IPS DF 6.9 (cell line): ENCODE results near the gene TMEM238L.

Experiments used
- DNase-seq: peaks from one replicate; pipeline ENCODE4 v3.0.0-alpha.2; 2013; ENCODE audit warnings: low read depth, low spot score
- H3K27ac ChIP-seq: one replicate; pipeline ENCODE4 v1.5.1; 2013; ENCODE audit warnings: low read length, control low read depth
- H3K27me3 ChIP-seq: 2 replicates; pipeline ENCODE4 v1.6.1; 2013; ENCODE audit warnings: mild to moderate bottlenecking, low read length; ENCODE audit not compliant: control insufficient read depth, insufficient read depth
- H3K36me3 ChIP-seq: 2 replicates; pipeline ENCODE4 v1.6.1; 2013; ENCODE audit warnings: low read length; ENCODE audit not compliant: control insufficient read depth, insufficient read depth
- H3K4me1 ChIP-seq: 2 replicates; pipeline ENCODE4 v1.6.1; 2013; ENCODE audit warnings: low read length; ENCODE audit not compliant: control insufficient read depth, insufficient read depth
- H3K4me3 ChIP-seq: 2 replicates; pipeline ENCODE4 v1.5.1; 2013; ENCODE audit warnings: mild to moderate bottlenecking, low read length
- H3K9me3 ChIP-seq: 2 replicates; pipeline ENCODE4 v1.6.1; 2013; ENCODE audit warnings: low read length, inconsistent platforms; ENCODE audit not compliant: control insufficient read depth, insufficient read depth
- WGBS: extraction: QIAGEN DNeasy Blood & Tissue Kit; methylation state at CpG from one replicate; pipeline ENCODE4 v1.1.7; 2013; ENCODE audit warnings: mixed read lengths, missing lambda C conversion rate; ENCODE audit not compliant: insufficient read length, insufficient coverage; 5-methylcytosine and 5-hydroxymethylcytosine counted together

The TMEM238L gene

DNA sequence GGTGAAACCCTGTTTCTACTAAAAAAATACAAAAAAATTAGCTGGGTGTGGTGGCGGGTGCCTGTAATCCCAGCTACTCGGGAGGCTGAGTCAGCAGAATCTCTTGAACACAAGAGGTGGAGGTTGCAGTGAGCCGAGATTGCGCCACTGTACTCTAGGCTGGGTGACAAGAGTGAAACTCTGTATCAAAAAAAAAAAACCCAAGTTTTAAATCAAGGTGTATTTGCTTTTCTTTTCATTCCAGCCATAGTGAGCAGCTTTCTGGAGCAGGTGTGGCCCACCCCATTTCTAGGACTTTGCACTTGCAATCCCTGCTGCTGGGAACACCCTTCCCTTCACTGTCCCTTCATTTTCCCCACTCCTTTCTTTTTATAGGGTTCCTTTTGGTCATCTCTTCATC, 28.8 kb downstream of the TMEM238L start:
- Histone ChIP-seq H3K27ac (no peak overlapping the region), H3K4me3 (no peak overlapping the region), H3K27me3 (no peaks in the 10 kb centered on the region), H3K36me3 (no peaks in the 10 kb centered on the region), H3K9me3 (no peaks in the 10 kb centered on the region), H3K4me1 (no peaks in the 10 kb centered on the region)
- DNase-seq, result no peak
- no CpG with 5 or more reads among the region's 4 CpGs for WGBS

DNA sequence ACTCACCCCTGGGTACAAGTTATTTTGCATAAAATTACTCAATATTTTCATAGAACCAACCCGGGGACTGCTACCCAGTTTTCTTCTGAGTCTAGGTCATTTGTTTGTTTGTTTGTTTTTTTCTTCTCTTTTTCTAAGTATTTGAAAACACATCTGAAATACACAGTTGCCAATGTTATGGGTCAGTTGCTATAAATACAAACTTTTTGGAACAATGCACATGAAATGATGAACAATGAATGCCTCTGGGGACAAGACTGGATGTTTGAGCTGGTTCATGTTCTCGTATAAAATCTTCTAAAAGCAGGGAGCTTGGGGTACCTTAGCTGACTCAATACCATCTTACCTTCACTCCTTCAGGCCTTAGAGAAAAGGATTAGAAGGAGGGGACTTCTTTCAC, 30.5 kb downstream of the TMEM238L start:
- H3K4me1 ChIP-seq, result no peaks in the 10 kb centered on the region
- no peaks in the 10 kb centered on the region for H3K36me3 ChIP-seq
- no peaks in the 10 kb centered on the region for H3K27me3 ChIP-seq
- DNase-seq, result no peak
- H3K27ac ChIP-seq, result no peak overlapping the region
- WGBS, result no CpG with 5 or more reads among the region's 2 CpGs
- H3K4me3 ChIP-seq, result no peak overlapping the region
- no peaks in the 10 kb centered on the region for H3K9me3 ChIP-seq

DNA sequence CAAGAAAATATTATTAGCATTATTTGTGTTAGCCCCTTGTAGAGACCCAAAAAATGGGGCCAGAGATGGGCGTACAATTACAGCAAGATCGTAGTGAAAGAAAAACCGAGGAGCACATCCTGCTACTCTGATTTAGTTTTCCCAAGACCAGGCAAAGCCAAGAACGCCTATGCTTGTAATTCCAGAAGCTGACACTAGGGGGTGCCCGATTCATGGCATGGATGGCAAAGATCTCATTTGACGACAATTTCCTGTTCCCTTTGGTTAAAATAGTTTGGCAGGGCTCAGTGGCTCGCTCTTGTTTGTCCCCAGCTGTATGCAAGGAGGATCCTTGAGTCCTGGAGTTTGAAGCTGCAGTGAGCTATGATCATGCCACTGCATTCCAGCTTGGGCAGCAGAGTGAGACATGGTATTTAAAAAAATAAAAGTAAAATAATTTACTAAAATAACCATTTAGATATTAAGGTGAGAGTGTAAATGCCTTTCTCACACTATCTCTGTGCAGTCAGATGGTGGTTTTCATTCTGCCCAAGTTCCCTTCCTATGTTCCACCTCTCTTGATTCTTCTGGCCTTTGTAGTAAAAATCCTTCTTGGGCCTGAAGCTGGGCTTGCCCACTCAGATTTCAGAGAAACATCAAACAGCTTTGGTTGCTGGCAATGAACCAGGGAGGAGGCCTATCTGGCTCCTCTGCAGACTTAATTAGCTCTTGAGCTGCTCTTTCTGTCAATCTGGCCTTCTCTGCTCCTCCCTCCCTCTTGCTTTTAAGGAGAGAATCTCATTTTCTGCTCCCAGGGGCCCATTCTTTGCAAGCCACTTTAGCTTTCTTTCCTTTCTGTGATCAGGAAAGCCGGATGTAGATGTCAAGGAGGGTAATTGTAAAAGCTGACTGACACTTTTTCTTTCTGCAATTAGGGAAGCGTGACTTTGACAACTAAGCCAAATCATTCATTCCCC, 31.2 kb downstream of the TMEM238L start:
- Histone ChIP-seq H3K9me3 (no peaks in the 10 kb centered on the region), H3K27me3 (no peaks in the 10 kb centered on the region), H3K27ac (no peak overlapping the region), H3K4me1 (no peaks in the 10 kb centered on the region), H3K4me3 (no peak overlapping the region), H3K36me3 (no peaks in the 10 kb centered on the region)
- WGBS, result no CpG with 5 or more reads among the region's 9 CpGs
- no peak for DNase-seq

GRCh38 chr17:10771148-10771547, 32.8 kb downstream of the TMEM238L start:
- Histone ChIP-seq H3K36me3 (no peaks in the 10 kb centered on the region), H3K27me3 (no peaks in the 10 kb centered on the region)

DNA sequence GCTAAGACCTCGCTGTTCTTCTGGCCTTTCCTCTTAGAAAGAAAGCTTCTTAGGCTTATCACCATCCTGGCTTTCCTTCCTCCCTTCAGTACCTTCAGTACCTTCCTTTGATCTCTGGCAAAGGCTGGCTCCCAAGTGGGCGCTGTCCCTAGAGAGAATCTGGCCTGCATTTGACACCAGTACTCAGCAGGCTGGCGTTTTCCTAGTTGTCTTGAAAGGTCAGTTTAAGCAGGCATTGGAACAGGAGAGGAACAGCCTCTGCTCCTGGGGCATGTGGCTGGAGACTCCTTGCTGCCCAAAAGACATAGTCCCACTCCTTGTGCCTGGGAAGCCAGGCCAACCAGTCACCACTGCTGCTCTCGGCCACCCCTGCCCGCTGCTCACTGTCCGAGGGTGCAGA, 34.1 kb downstream of the TMEM238L start:
- Histone ChIP-seq H3K27me3 (no peaks in the 10 kb centered on the region), H3K9me3 (no peaks in the 10 kb centered on the region), H3K4me1 (no peaks in the 10 kb centered on the region), H3K4me3 (no peak overlapping the region), H3K27ac (no peak overlapping the region), H3K36me3 (no peaks in the 10 kb centered on the region)
- no CpG with 5 or more reads among the region's 6 CpGs for WGBS
- no peak for DNase-seq

More at GRCh38 chr17:10771148-10771547, 32.8 kb downstream of the TMEM238L start:
- Histone ChIP-seq H3K9me3 (no peaks in the 10 kb centered on the region), H3K4me3 (no peak overlapping the region), H3K27ac (no peak overlapping the region), H3K4me1 (no peaks in the 10 kb centered on the region)
- no peak for DNase-seq
- no CpG with 5 or more reads among the region's 2 CpGs for WGBS

GRCh38 chr17:10768750-10769251, 35.1 kb downstream of the TMEM238L start:
- no peaks in the 10 kb centered on the region for H3K27me3 ChIP-seq
- no CpG with 5 or more reads among the region's 2 CpGs for WGBS
- DNase-seq, result no peak

DNA sequence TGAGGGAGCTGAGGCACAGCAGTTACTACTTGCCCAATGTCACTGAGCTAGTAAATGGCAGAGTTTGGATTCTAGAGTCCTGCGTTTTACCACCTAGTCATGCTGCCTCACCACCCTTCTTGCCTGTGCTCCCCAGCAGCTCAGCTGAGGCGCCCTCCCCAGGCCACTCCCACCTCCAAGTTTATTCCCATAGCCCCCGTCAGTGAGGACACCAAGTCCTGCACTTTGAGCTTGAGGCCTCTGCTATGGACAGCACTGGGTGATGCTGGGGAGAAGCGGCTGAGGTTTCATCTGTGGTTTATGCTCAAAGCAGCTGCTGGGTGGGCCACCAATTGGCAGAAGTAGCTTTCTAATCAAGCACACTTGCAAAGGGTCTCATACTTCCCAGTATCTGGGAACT, 36.7 kb downstream of the TMEM238L start:
- H3K27me3 ChIP-seq, result no peaks in the 10 kb centered on the region
- H3K9me3 ChIP-seq, result no peaks in the 10 kb centered on the region
- H3K36me3 ChIP-seq, result no peaks in the 10 kb centered on the region
- H3K4me1 ChIP-seq, result no peaks in the 10 kb centered on the region
- WGBS, result no CpG with 5 or more reads among the region's 4 CpGs
- no peak overlapping the region for H3K27ac ChIP-seq
- H3K4me3 ChIP-seq, result no peak overlapping the region
- DNase-seq, result no peak

More at GRCh38 chr17:10768750-10769251, 35.1 kb downstream of the TMEM238L start:
- Histone ChIP-seq H3K36me3 (no peaks in the 10 kb centered on the region), H3K27ac (no peak overlapping the region), H3K9me3 (no peaks in the 10 kb centered on the region), H3K4me3 (no peak overlapping the region), H3K4me1 (no peaks in the 10 kb centered on the region)

DNA sequence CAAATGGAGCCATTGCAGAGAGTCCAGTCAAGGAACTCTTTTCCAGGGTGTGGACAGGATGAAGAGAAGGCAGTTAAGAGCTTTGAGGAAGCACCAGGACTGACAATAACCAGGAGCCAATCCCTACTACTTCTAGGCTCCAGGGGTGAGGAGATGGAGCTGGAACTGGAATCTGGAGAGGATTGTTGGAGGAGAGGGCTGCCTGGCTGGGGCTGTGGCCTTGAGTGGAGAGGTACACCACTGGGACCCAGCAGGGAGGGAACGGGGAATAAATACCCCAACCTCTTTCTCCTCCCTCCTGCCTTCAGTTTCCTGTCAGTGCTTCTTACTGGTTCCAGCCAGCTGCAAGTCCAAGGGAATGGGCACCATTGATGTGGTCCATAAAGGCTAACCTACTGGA, 41.9 kb downstream of the TMEM238L start:
- Histone ChIP-seq H3K4me1 (no peaks in the 10 kb centered on the region), H3K27ac (no peak overlapping the region), H3K9me3 (no peaks in the 10 kb centered on the region), H3K36me3 (no peaks in the 10 kb centered on the region), H3K4me3 (no peak overlapping the region), H3K27me3 (no peaks in the 10 kb centered on the region)
- WGBS, result no CpG with 5 or more reads among the region's 1 CpG
- no peak for DNase-seq

DNA sequence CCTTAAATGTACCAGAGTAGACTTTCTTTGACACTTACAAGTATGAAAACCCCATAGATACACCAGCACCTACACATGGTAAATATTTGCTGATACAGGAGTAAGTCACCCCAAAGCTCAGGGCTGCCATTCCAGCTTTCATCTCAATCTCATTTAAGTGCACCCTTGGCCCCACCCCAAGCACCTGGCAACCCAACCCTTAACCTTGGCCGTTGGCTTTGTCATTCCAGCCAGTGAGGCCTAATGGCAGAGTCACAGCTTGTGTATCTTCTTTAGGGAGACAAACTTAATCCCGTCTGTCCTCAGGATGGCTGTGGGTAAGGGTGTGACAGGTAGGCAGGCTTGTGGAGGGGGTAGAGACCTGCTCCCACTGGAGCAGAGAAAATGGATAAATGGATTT, 42.6 kb downstream of the TMEM238L start:
- H3K27me3 ChIP-seq, result no peaks in the 10 kb centered on the region
- no peak for DNase-seq
- H3K9me3 ChIP-seq, result no peaks in the 10 kb centered on the region
- H3K4me1 ChIP-seq, result no peaks in the 10 kb centered on the region
- no peak overlapping the region for H3K27ac ChIP-seq
- no peaks in the 10 kb centered on the region for H3K36me3 ChIP-seq
- H3K4me3 ChIP-seq, result no peak overlapping the region
- WGBS, result no CpG with 5 or more reads among the region's 2 CpGs

DNA sequence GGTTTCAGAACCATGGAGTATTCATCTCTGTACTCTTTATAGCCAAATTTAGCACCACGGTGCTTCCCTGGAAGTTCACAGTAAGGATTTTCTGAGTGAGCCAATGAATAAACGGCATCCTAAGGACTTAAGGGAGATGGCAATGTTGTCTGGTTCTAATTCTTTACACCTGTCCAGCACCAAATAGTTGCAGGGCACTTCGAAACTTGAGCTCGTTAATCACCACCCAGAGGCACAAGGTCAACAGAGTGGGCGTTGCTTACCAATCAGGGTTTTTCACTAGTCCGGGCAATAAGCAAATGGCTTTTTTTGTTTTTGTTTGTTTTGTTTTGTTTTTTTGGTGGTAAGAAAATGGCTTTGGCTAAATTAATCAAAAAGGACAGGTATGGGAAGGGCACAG, 45.8 kb downstream of the TMEM238L start:
- Histone ChIP-seq H3K9me3 (no peaks in the 10 kb centered on the region), H3K4me3 (no peak overlapping the region), H3K27me3 (no peaks in the 10 kb centered on the region), H3K36me3 (no peaks in the 10 kb centered on the region), H3K4me1 (peaks cover 2% of the 10 kb centered on the region), H3K27ac (no peak overlapping the region)
- no peak for DNase-seq
- WGBS, result no CpG with 5 or more reads among the region's 6 CpGs
